SU-DHL-6 (cell line): ENCODE measurements around the gene NOS1AP.

Experiments
- H2AFZ ChIP-seq: fragments of 200-600 bp; sonication (generic); 2 replicates; pipeline ENCODE4 v1.6.1; 2014; ENCODE audit warnings: low read depth, mild to moderate bottlenecking, moderate library complexity, mixed read lengths, antibody characterized with exemption, low read length; ENCODE audit not compliant: severe bottlenecking
- H3F3A ChIP-seq: fragments of 200-600 bp; shearing (Covaris generic); 2 replicates; pipeline ENCODE4 v1.6.0; 2016; ENCODE audit warnings: antibody characterized with exemption, mild to moderate bottlenecking; ENCODE audit not compliant: insufficient read depth
- H3K27ac ChIP-seq: fragments of 200-600 bp; sonication (generic); 2 replicates; pipeline ENCODE4 v1.5.1; 2016; ENCODE audit warnings: low read depth, mild to moderate bottlenecking, low read length, moderate library complexity, mixed read lengths
- H3K27me3 ChIP-seq: fragments of 200-600 bp; sonication (generic), shearing (Covaris generic); 2 replicates; pipeline ENCODE4 v1.6.0; 2014; ENCODE audit warnings: mild to moderate bottlenecking, low read length
- H3K36me3 ChIP-seq: fragments of 200-600 bp; sonication (generic); 2 replicates; pipeline ENCODE4 v1.6.1; 2014; ENCODE audit warnings: mild to moderate bottlenecking, low read length, mixed read lengths
- H3K4me2 ChIP-seq: fragments of 300-600, 200-600 bp; shearing (Covaris generic), sonication (generic); 2 replicates; pipeline ENCODE4 v1.6.0; 2014; ENCODE audit warnings: low read length, low read depth, mild to moderate bottlenecking; ENCODE audit not compliant: poor library complexity, severe bottlenecking
- H3K4me3 ChIP-seq: fragments of 200-600 bp; sonication (generic); 2 replicates; pipeline ENCODE4 v1.5.1; 2014; ENCODE audit warnings: antibody characterized with exemption, low read length, mild to moderate bottlenecking, mixed read lengths; ENCODE audit not compliant: insufficient read depth, poor library complexity, severe bottlenecking
- H3K79me2 ChIP-seq: fragments of 200-600 bp; sonication (generic); 2 replicates; pipeline ENCODE4 v1.6.1; 2014; ENCODE audit warnings: mild to moderate bottlenecking, low read length, moderate library complexity; ENCODE audit not compliant: insufficient read depth
- H3K9ac ChIP-seq: fragments of 200-600 bp; sonication (generic); 2 replicates; pipeline ENCODE4 v1.7.0; 2014; ENCODE audit warnings: mild to moderate bottlenecking, low read length
- H3K9me2 ChIP-seq: fragments of 200-600 bp; sonication (generic); replicated peaks from 2 replicates; pipeline ENCODE4 v1.6.1; 2014; ENCODE audit warnings: low read length; ENCODE audit not compliant: insufficient read depth
- H3K9me3 ChIP-seq: fragments of 200-600 bp; sonication (generic); 2 replicates; pipeline ENCODE4 v1.6.1; 2014; ENCODE audit warnings: low read length, mixed read lengths; ENCODE audit not compliant: insufficient read depth
- H4K20me1 ChIP-seq: fragments of 200-600 bp; sonication (generic); 2 replicates; pipeline ENCODE4 v1.6.1; 2014; ENCODE audit warnings: low read depth, mild to moderate bottlenecking, antibody characterized with exemption, low read length, moderate library complexity, mixed read lengths
- CTCF ChIP-seq: fragments of 200-600 bp; sonication (generic); IDR thresholded peaks from one replicate; pipeline ENCODE4 v1.5.1; 2017; ENCODE audit warnings: antibody characterized with exemption, mild to moderate bottlenecking, low read length, moderate library complexity; ENCODE audit not compliant: insufficient read depth, poor library complexity, severe bottlenecking
- EZH2phosphoT487 ChIP-seq: fragments of 200-600 bp; sonication (generic), shearing (Covaris generic); conservative IDR thresholded peaks from 2 replicates; pipeline ENCODE4 v1.6.1; 2018; ENCODE audit warnings: mild to moderate bottlenecking, antibody characterized with exemption, low read length, moderate library complexity, mixed read lengths

The NOS1AP gene

GRCh38 chr1:162328512-162328911, 259.0 kb downstream of the NOS1AP start:
- H3K9me2 ChIP-seq: no peaks in the 10 kb centered on the region
- no peaks in the 10 kb centered on the region for H3K9me3 ChIP-seq
- H3K4me2 ChIP-seq: no peak overlapping the region
- no peaks in the 10 kb centered on the region for H4K20me1 ChIP-seq
- no peak overlapping the region for H3K27ac ChIP-seq
- no peak overlapping the region for H3K9ac ChIP-seq
- H3K27me3 ChIP-seq: no peaks in the 10 kb centered on the region
- no peak for TF ChIP-seq CTCF
- TF ChIP-seq EZH2phosphoT487: no peak
- H3F3A ChIP-seq: no peaks in the 10 kb centered on the region
- no peaks in the 10 kb centered on the region for H3K36me3 ChIP-seq
- no peak overlapping the region for H3K4me3 ChIP-seq
- H2AFZ ChIP-seq: no peak overlapping the region
- no peaks in the 10 kb centered on the region for H3K79me2 ChIP-seq

GRCh38 chr1:162329826-162330225, 260.3 kb downstream of the NOS1AP start:
- Histone ChIP-seq H3F3A (no peaks in the 10 kb centered on the region), H3K9me2 (no peaks in the 10 kb centered on the region), H3K79me2 (no peaks in the 10 kb centered on the region), H3K9ac (no peak overlapping the region), H3K4me2 (no peak overlapping the region), H4K20me1 (no peaks in the 10 kb centered on the region), H3K27me3 (no peaks in the 10 kb centered on the region), H3K36me3 (no peaks in the 10 kb centered on the region), H3K27ac (no peak overlapping the region), H3K9me3 (no peaks in the 10 kb centered on the region), H2AFZ (no peak overlapping the region), H3K4me3 (no peak overlapping the region)
- no peak for TF ChIP-seq CTCF
- no peak for TF ChIP-seq EZH2phosphoT487

GRCh38 chr1:162333991-162334390, 264.5 kb downstream of the NOS1AP start:
- TF ChIP-seq CTCF (no peak), EZH2phosphoT487 (no peak)
- Histone ChIP-seq H3K9me2 (no peaks in the 10 kb centered on the region), H3F3A (no peaks in the 10 kb centered on the region), H3K4me2 (no peak overlapping the region), H3K27ac (no peak overlapping the region), H3K4me3 (no peak overlapping the region), H4K20me1 (no peaks in the 10 kb centered on the region), H3K27me3 (no peaks in the 10 kb centered on the region), H3K9ac (no peak overlapping the region), H3K9me3 (no peaks in the 10 kb centered on the region), H2AFZ (no peak overlapping the region), H3K79me2 (no peaks in the 10 kb centered on the region), H3K36me3 (no peaks in the 10 kb centered on the region)

- Histone ChIP-seq H2AFZ (no peak overlapping the region), H3K4me2 (no peak overlapping the region), H3K79me2 (no peaks in the 10 kb centered on the region), H3K4me3 (no peak overlapping the region), H3K9me3 (no peaks in the 10 kb centered on the region), H3F3A (no peaks in the 10 kb centered on the region), H3K9ac (no peak overlapping the region), H3K9me2 (no peaks in the 10 kb centered on the region), H3K27ac (no peak overlapping the region), H3K27me3 (no peaks in the 10 kb centered on the region), H4K20me1 (no peaks in the 10 kb centered on the region), H3K36me3 (no peaks in the 10 kb centered on the region)
- no peak for TF ChIP-seq CTCF
- TF ChIP-seq EZH2phosphoT487: no peak
Observed at GRCh38 chr1:162335126-162335525, 265.6 kb downstream of the NOS1AP start.
